ENCODE data around the gene DNAH9. TPM values are rescaled to one million over a fixed set of nuclear protein-coding genes. Genes with fewer than 3 reads are reported as not detected.

DNAH9 gene
- total RNA-seq, 6 experiments from 2014 or later: not detected

GRCh38 chr17:11608396-11608795 is 10.1 kb downstream of the DNAH9 start:
- Histone ChIP-seq H3K27me3 (no peaks in the 10 kb centered on the region), H3K4me1 (peaks cover 0 to 15% (median 8%) of the 10 kb centered on the region in 4 donors), H3K9me3 (no peaks in the 10 kb centered on the region), H3K27ac (peak overlapping the region in 2 of 3 donors; percentile 20 to 31), H3K36me3 (no peaks in the 10 kb centered on the region), H3K4me3 (no peak overlapping the region)
- TF ChIP-seq, protein P1, sequence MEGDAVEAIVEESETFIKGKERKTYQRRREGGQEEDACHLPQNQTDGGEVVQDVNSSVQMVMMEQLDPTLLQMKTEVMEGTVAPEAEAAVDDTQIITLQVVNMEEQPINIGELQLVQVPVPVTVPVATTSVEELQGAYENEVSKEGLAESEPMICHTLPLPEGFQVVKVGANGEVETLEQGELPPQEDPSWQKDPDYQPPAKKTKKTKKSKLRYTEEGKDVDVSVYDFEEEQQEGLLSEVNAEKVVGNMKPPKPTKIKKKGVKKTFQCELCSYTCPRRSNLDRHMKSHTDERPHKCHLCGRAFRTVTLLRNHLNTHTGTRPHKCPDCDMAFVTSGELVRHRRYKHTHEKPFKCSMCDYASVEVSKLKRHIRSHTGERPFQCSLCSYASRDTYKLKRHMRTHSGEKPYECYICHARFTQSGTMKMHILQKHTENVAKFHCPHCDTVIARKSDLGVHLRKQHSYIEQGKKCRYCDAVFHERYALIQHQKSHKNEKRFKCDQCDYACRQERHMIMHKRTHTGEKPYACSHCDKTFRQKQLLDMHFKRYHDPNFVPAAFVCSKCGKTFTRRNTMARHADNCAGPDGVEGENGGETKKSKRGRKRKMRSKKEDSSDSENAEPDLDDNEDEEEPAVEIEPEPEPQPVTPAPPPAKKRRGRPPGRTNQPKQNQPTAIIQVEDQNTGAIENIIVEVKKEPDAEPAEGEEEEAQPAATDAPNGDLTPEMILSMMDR (IDR thresholded peaks at IDR 0.05): no peak
- TF ChIP-seq POLR2A (IDR thresholded peaks at IDR 0.05): no peak
- intact Hi-C loops (cut with DNase I): no loop called here
- ATAC-seq (peak; percentile 95 to 98 (median 97)), DNase-seq (peak; percentile 60 to 85 (median 78))
- 19% methylated on average over 6 of the region's 6 CpGs for WGBS (ENCODE audit: insufficient coverage, low coverage, low lambda C conversion rate, missing lambda C conversion rate)

GRCh38 chr17:11610999-11611566 is 12.8 kb downstream of the DNAH9 start:
- no peaks in the 10 kb centered on the region for H3K36me3 ChIP-seq
- DNase-seq (no peak), ATAC-seq (no peak)
- TF ChIP-seq POLR2A (IDR thresholded peaks at IDR 0.05): no peak
- TF ChIP-seq, protein P1 (IDR thresholded peaks at IDR 0.05): no peak
- no peak overlapping the region for H3K4me3 ChIP-seq
- peaks cover 0 to 15% (median 8%) of the 10 kb centered on the region in 4 donors for H3K4me1 ChIP-seq
- no peaks in the 10 kb centered on the region for H3K9me3 ChIP-seq
- WGBS (ENCODE audit: insufficient coverage, low coverage, low lambda C conversion rate, missing lambda C conversion rate): 40% methylated on average over 6 of the region's 6 CpGs
- no peak overlapping the region for H3K27ac ChIP-seq
- H3K27me3 ChIP-seq: no peaks in the 10 kb centered on the region
- intact Hi-C loops (cut with DNase I): no loop called here

GRCh38 chr17:11612956-11613355 is 14.7 kb downstream of the DNAH9 start:
- ATAC-seq (no peak), DNase-seq (no peak)
- Histone ChIP-seq H3K27ac (no peak overlapping the region), H3K27me3 (no peaks in the 10 kb centered on the region), H3K4me3 (no peak overlapping the region), H3K9me3 (no peaks in the 10 kb centered on the region), H3K36me3 (no peaks in the 10 kb centered on the region), H3K4me1 (peaks cover 0 to 11% (median 6%) of the 10 kb centered on the region in 4 donors)
- TF ChIP-seq, protein P1 (IDR thresholded peaks at IDR 0.05): no peak
- TF ChIP-seq POLR2A (IDR thresholded peaks at IDR 0.05): no peak
- intact Hi-C loops (cut with DNase I): no loop called here
- 48% methylated on average over 2 of the region's 2 CpGs for WGBS (ENCODE audit: insufficient coverage, low coverage, low lambda C conversion rate, missing lambda C conversion rate)

DNA sequence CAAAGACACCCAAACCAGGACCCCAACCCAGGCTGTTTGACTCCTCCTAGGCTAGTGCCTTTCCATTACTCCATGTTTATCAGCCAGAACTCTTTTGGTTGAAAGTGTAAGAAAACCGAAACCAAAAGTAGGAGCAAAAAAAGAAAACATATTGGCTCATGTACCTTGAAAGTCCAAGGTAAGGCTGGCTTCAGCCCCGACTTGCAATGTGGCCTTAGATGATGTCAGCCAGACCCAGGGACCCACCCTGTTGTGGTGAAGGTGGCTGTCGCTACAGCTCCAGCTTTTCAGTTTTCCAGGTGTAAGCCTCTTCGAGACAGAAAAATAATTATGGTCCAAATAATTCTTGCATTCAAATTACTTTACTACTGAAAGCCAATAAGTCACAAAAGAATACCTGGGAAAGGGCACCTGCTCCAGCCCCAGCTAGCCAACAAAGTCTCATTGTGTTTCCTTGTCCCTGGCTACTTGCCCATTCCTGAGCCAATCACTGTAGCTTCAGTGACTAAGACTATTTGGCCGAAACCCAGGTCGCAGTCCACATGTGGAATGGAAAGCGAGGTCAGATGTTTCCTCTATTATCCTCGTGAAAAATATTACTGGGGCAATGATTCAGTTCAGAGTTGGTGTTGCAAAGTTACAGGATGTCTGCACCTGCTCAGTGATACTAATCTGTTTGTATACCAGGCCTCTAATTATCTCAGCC is 20.7 kb downstream of the DNAH9 start:
- no peak for DNase-seq
- no peak overlapping the region for H3K4me3 ChIP-seq
- intact Hi-C loops (cut with DNase I): no loop called here

More for the DNA sequence above, 20.7 kb downstream of the DNAH9 start:
- Histone ChIP-seq H3K36me3 (no peaks in the 10 kb centered on the region), H3K27ac (no peak overlapping the region), H3K9me3 (no peaks in the 10 kb centered on the region), H3K27me3 (no peaks in the 10 kb centered on the region), H3K4me1 (no peaks in the 10 kb centered on the region)
- 57% methylated on average over 6 of the region's 8 CpGs for WGBS (ENCODE audit: insufficient coverage, low coverage, low lambda C conversion rate, missing lambda C conversion rate)
- ATAC-seq: peak in 1 of 4 donors; percentile 44
- TF ChIP-seq POLR2A (IDR thresholded peaks at IDR 0.05): no peak
- TF ChIP-seq, protein P1 (IDR thresholded peaks at IDR 0.05): no peak

Data from right lobe of liver (tissue), 6 donors.